ENCODE data around the gene MCTP1. TPM values are rescaled to one million over a fixed set of nuclear protein-coding genes. Genes with fewer than 3 reads are reported as not detected.
"Not testable (repeated sequence)": the region's sequence is repeated elsewhere in the genome, so short reads cannot be mapped to it uniquely, and the experiment has no call there.

The MCTP1 gene
- total RNA-seq, 1 donor, result 5.8 TPM

GRCh38 chr5:94832685-94833084 is 452.2 kb downstream of the MCTP1 start:
- no peak for TF ChIP-seq CTCF (IDR thresholded peaks at IDR 0.05; ENCODE audit: extremely low read depth, low read depth, low read length)
- Histone ChIP-seq H3K9me3 (ENCODE audit: low read depth, low read length) (no peaks in the 10 kb centered on the region), H3K4me1 (ENCODE audit: insufficient read depth, low read length) (no peaks in the 10 kb centered on the region), H2AFZ (ENCODE audit: low read length) (no peak overlapping the region), H3K79me2 (ENCODE audit: insufficient read depth, low read length) (no peaks in the 10 kb centered on the region), H3K27ac (ENCODE audit: low read depth, low read length) (no peak overlapping the region), H4K20me1 (ENCODE audit: insufficient read depth, low read length) (no peaks in the 10 kb centered on the region), H3K36me3 (ENCODE audit: insufficient read depth, low read length) (no peaks in the 10 kb centered on the region), H3K4me3 (ENCODE audit: insufficient read depth, low read length) (no peak overlapping the region), H3K27me3 (ENCODE audit: insufficient read depth, low read length) (no peaks in the 10 kb centered on the region), H3K4me2 (ENCODE audit: insufficient read depth, low read length) (no peak overlapping the region)
- DNase-seq (ENCODE audit: insufficient read length, low spot score, missing footprints), result no peak

- peak; percentile 55 for TF ChIP-seq CTCF (IDR thresholded peaks at IDR 0.05; ENCODE audit: extremely low read depth, low read depth, low read length)
- Histone ChIP-seq H3K27ac (ENCODE audit: low read depth, low read length) (no peak overlapping the region), H3K36me3 (ENCODE audit: insufficient read depth, low read length) (no peaks in the 10 kb centered on the region), H3K4me2 (ENCODE audit: insufficient read depth, low read length) (no peak overlapping the region), H3K9me3 (ENCODE audit: low read depth, low read length) (no peaks in the 10 kb centered on the region), H3K4me1 (ENCODE audit: insufficient read depth, low read length) (no peaks in the 10 kb centered on the region), H3K4me3 (ENCODE audit: insufficient read depth, low read length) (no peak overlapping the region), H4K20me1 (ENCODE audit: insufficient read depth, low read length) (no peaks in the 10 kb centered on the region), H3K79me2 (ENCODE audit: insufficient read depth, low read length) (no peaks in the 10 kb centered on the region), H3K27me3 (ENCODE audit: insufficient read depth, low read length) (no peaks in the 10 kb centered on the region), H2AFZ (ENCODE audit: low read length) (peak overlapping the region; percentile 31)
- no peak for DNase-seq (ENCODE audit: insufficient read length, low spot score, missing footprints)
Measured at GRCh38 chr5:94830520-94830919, 454.4 kb downstream of the MCTP1 start.

- H3K27me3 ChIP-seq (ENCODE audit: insufficient read depth, low read length); H3K36me3 ChIP-seq (ENCODE audit: insufficient read depth, low read length); H3K79me2 ChIP-seq (ENCODE audit: insufficient read depth, low read length); H3K9me3 ChIP-seq (ENCODE audit: low read depth, low read length); H4K20me1 ChIP-seq (ENCODE audit: insufficient read depth, low read length); DNase-seq (ENCODE audit: insufficient read length, low spot score, missing footprints); H3K27ac ChIP-seq (ENCODE audit: low read depth, low read length); H3K4me1 ChIP-seq (ENCODE audit: insufficient read depth, low read length); H3K4me3 ChIP-seq (ENCODE audit: insufficient read depth, low read length); H3K4me2 ChIP-seq (ENCODE audit: insufficient read depth, low read length); H2AFZ ChIP-seq (ENCODE audit: low read length): not testable (repeated sequence)
Measured at GRCh38 chr5:94828222-94828621, 456.7 kb downstream of the MCTP1 start.

- no peak overlapping the region for H3K4me3 ChIP-seq (ENCODE audit: insufficient read depth, low read length)
- no peaks in the 10 kb centered on the region for H3K4me1 ChIP-seq (ENCODE audit: insufficient read depth, low read length)
- DNase-seq (ENCODE audit: insufficient read length, low spot score, missing footprints), result no peak
- H3K27me3 ChIP-seq (ENCODE audit: insufficient read depth, low read length), result no peaks in the 10 kb centered on the region
- H3K79me2 ChIP-seq (ENCODE audit: insufficient read depth, low read length), result no peaks in the 10 kb centered on the region
- H3K4me2 ChIP-seq (ENCODE audit: insufficient read depth, low read length), result no peak overlapping the region
- no peak overlapping the region for H3K27ac ChIP-seq (ENCODE audit: low read depth, low read length)
- TF ChIP-seq CTCF (IDR thresholded peaks at IDR 0.05; ENCODE audit: extremely low read depth, low read depth, low read length), result no peak
- H3K36me3 ChIP-seq (ENCODE audit: insufficient read depth, low read length), result no peaks in the 10 kb centered on the region
- H4K20me1 ChIP-seq (ENCODE audit: insufficient read depth, low read length), result no peaks in the 10 kb centered on the region
- no peaks in the 10 kb centered on the region for H3K9me3 ChIP-seq (ENCODE audit: low read depth, low read length)
- H2AFZ ChIP-seq (ENCODE audit: low read length), result no peak overlapping the region
Measured at GRCh38 chr5:94820488-94820887, 464.4 kb downstream of the MCTP1 start.

Data from osteoblast (primary cell).